HG03103 (cell line): ENCODE results near the gene RASIP1.
"Not testable (repeated sequence)": the region's sequence is repeated elsewhere in the genome, so short reads cannot be mapped to it uniquely, and the experiment has no call there.

Experiments
- ATAC-seq: cut with Tn5 transposase; IDR thresholded peaks from one replicate; pipeline ENCODE4 v1.9.1; 2021; ENCODE audit warnings: low read depth; ENCODE audit not compliant: unreplicated experiment

Gene RASIP1

GRCh38 chr19:48740164-48740972, at the start of gene RASIP1:
TSS of gene RASIP1 (minus strand) at chr19:48740610. CDS start at chr19:48740282, 328 bp downstream.
- no peak for ATAC-seq

GRCh38 chr19:48787331-48787730, 46.9 kb upstream of the RASIP1 start:
- ATAC-seq = not testable (repeated sequence)

- ATAC-seq = not testable (repeated sequence)
Observed at GRCh38 chr19:48786422-48786821, 46.0 kb upstream of the RASIP1 start.

- ATAC-seq = no peak
Observed at GRCh38 chr19:48784527-48784926, 44.1 kb upstream of the RASIP1 start.

- no peak for ATAC-seq
Observed at GRCh38 chr19:48780631-48781391, 40.4 kb upstream of the RASIP1 start.

GRCh38 chr19:48779636-48780035, 39.2 kb upstream of the RASIP1 start:
- no peak for ATAC-seq

- no peak for ATAC-seq
Observed at GRCh38 chr19:48777720-48778119, 37.3 kb upstream of the RASIP1 start.

GRCh38 chr19:48777139-48777538, 36.7 kb upstream of the RASIP1 start:
- no peak for ATAC-seq

- no peak for ATAC-seq
Observed at GRCh38 chr19:48772503-48772953, 32.1 kb upstream of the RASIP1 start.

GRCh38 chr19:48770734-48771472, 30.5 kb upstream of the RASIP1 start:
- ATAC-seq = no peak

- ATAC-seq = no peak
Observed at GRCh38 chr19:48770266-48770665, 29.9 kb upstream of the RASIP1 start.

GRCh38 chr19:48768994-48769713, 28.7 kb upstream of the RASIP1 start:
- ATAC-seq = no peak

GRCh38 chr19:48768171-48768753, 27.9 kb upstream of the RASIP1 start:
- ATAC-seq = not testable (repeated sequence)

GRCh38 chr19:48765816-48766215, 25.4 kb upstream of the RASIP1 start:
- not testable (repeated sequence) for ATAC-seq

- no peak for ATAC-seq
Observed at GRCh38 chr19:48760504-48761205, 20.2 kb upstream of the RASIP1 start.

- no peak for ATAC-seq
Observed at GRCh38 chr19:48757741-48758144, 17.3 kb upstream of the RASIP1 start.

- no peak for ATAC-seq
Observed at GRCh38 chr19:48757089-48757675, 16.8 kb upstream of the RASIP1 start.

- no peak for ATAC-seq
Observed at GRCh38 chr19:48756686-48757085, 16.3 kb upstream of the RASIP1 start.

GRCh38 chr19:48756212-48756611, 15.8 kb upstream of the RASIP1 start:
- no peak for ATAC-seq
